Heart left ventricle (tissue), 16 donors: ENCODE data around the gene PLIN4. TPM values are rescaled to one million over a fixed set of nuclear protein-coding genes. Genes with fewer than 3 reads are reported as not detected.

Experiments used
- ATAC-seq, 4 donors: fragments of 200-7000 bp; cut with Tn5 transposase; one replicate each; pipeline ENCODE4 v1.9.1; 2020 to 2022; ENCODE audit warnings: moderate library complexity in 4 of 4, mild to moderate bottlenecking in 3 of 4, moderate number of reproducible peaks in 1 of 4
- DNase-seq, 5 donors: peaks; one replicate each; pipeline ENCODE4 v3.0.0-alpha.2; 2020
- H3K27ac ChIP-seq, 12 donors: fragments of 200-600 bp; sonication (generic) in 4 of 12; one replicate each; pipeline versions ENCODE4 v1.5.0 to v1.8.0; 2016 to 2022; ENCODE audit warnings: mild to moderate bottlenecking in 2 of 12
- H3K27me3 ChIP-seq, 9 donors: fragments of 200-600 bp; sonication (generic) in 2 of 9; one replicate each; pipeline versions ENCODE4 v1.5.1 to v1.8.0; 2016 to 2022; ENCODE audit warnings: mild to moderate bottlenecking in 3 of 9
- H3K36me3 ChIP-seq, 9 donors: fragments of 200-600 bp; sonication (generic) in 2 of 9; one replicate each; pipeline versions ENCODE4 v1.5.0 to v1.8.0; 2018 to 2022; ENCODE audit warnings: mild to moderate bottlenecking in 2 of 9
- H3K4me1 ChIP-seq, 12 donors: fragments of 200-600 bp; sonication (generic) in 4 of 12; one replicate each; pipeline versions ENCODE4 v1.5.0 to v1.8.0; 2016 to 2022; ENCODE audit warnings: mild to moderate bottlenecking in 3 of 12
- H3K4me3 ChIP-seq, 12 donors: fragments of 200-600 bp; sonication (generic) in 4 of 12; one replicate each; pipeline versions ENCODE4 v1.5.0 to v1.8.0; 2017 to 2022; ENCODE audit warnings: mild to moderate bottlenecking in 9 of 12, moderate library complexity in 4 of 12
- H3K9me3 ChIP-seq, 12 donors: fragments of 200-600 bp; sonication (generic) in 4 of 12; one replicate each; pipeline versions ENCODE4 v1.5.0 to v1.8.0; 2016 to 2022; ENCODE audit warnings: mild to moderate bottlenecking in 1 of 12
- CTCF ChIP-seq, 12 donors: fragments of 200-600 bp; sonication (generic) in 4 of 12; IDR thresholded peaks; one replicate each; pipeline versions ENCODE4 v1.5.0 to v1.8.0; 2018 to 2022; ENCODE audit warnings: antibody characterized with exemption in 12 of 12, mild to moderate bottlenecking in 5 of 12
- POLR2A ChIP-seq, 2 donors: fragments of 450-650 bp; IDR thresholded peaks; one replicate each; pipeline ENCODE4 v1.6.1; 2017; ENCODE audit warnings: antibody characterized with exemption in 2 of 2, mild to moderate bottlenecking in 2 of 2, moderate library complexity in 2 of 2
- WGBS, 4 donors: extraction: QIAGEN DNeasy Blood & Tissue Kit in 2 of 4; methylation state at CpG; one replicate each; pipeline versions ENCODE4 v1.1.5 to v1.1.7; 2013 to 2018; 5-methylcytosine and 5-hydroxymethylcytosine counted together
- intact Hi-C, 10 donors: fragments of 100-400 bp; cut with DNase I; formaldehyde crosslinking; loops; one replicate each; pipeline versions ENCODE4 v1.11.1 to v1.14.2; 2022
- polyA plus RNA-seq, 2 donors: library from polyadenylated mRNA; stranded (reverse); fragments of 200-250 nt; gene quantifications; one replicate each; pipeline ENCODE4 v1.2.3, GENCODE V29; 2013
- total RNA-seq, 9 donors: library from RNA; depleted of rRNA in 2 of 9; stranded (reverse); fragments of >200 nt in 2 of 9; fragmentation: NEBNext Ultra II Directional in 3 of 9; extraction: Animal tissue kit (Norgen Biotek cat#: 25700) in 3 of 9; gene quantifications; one replicate each; pipeline versions ENCODE4 v1.1.0 to v1.2.4, GENCODE V29; 2016 to 2023
- donor health status: ischemic (EF 13 %, LVEDD 7.1; RV severe dilation, severe dysfunction).
- donor health status: healthy with polysubstance abuse.
- donor health status: DM: no; HTN: yes; CAD: no.
- donor health status: DM: no; HTN: no; CAD: no.
- donor health status: ischemic (EF 25% LVEDD 6.9; RV normal size, moderate dysfunction).
- donor health status: ischemic (EF 25% LVEDD 5.7; RV mildly dilated, moderate dysfunction).
- donor health status: healthy.
- donor health status: DM: yes; HTN: yes; CAD: no.
- donor health status: ischemic (EF 35%, LVEDD 5.7; RV mildly dilated, moderate dysfunction).
- donor health status: nonischemic (EF 11% LVEDD 7.7; RV severe dilation, severe dysfunction).
- donor health status: DM: yes; HTN: yes; CAD: no.
- donor health status: PGD.
- donor health status: ischemic (EF 29% LVEDD 5.4; RV normal size, mild dysfunction).
- donor health status: nonischemic (EF 23%, LVEDD 6.1; RV moderate dilation, normal function).

Gene PLIN4
- total and polyA plus RNA-seq, 11 donors, result 55.5 to 292 (median 174) TPM

GRCh38 chr19:4457654-4458395 is 60.5 kb downstream of the PLIN4 start, which contains the start of gene UBXN6:
Gene UBXN6, minus strand, starts transcription at chr19:4457794. Its CDS starts 97 bp downstream, at chr19:4457697.
- H3K4me3 ChIP-seq, result peak within 1 kb of the TSS; percentile 53 to 96 (median 70)
- H3K9me3 ChIP-seq, result no peaks in the 10 kb centered on the region
- H3K27me3 ChIP-seq, result no peaks in the 10 kb centered on the region
- H3K27ac ChIP-seq, result peak within 1 kb of the TSS; percentile 30 to 96 (median 89)
- TF ChIP-seq POLR2A (IDR thresholded peaks at IDR 0.05) (no peak), CTCF (IDR thresholded peaks at IDR 0.05) (peak in 2 of 12 donors; percentile 9 to 13)
- peak; percentile 97 to 100 (median 98) for DNase-seq
- ATAC-seq, result peak; percentile 85 to 93 (median 90)
- WGBS, 4 donors, result 9 to 17% (median 13%) methylated on average over 49 to 52 of the region's 52 CpGs
- peaks cover 0 to 22% (median 14%) of the 10 kb centered on the region in 9 donors for H3K36me3 ChIP-seq
- intact Hi-C loops, result loop anchor here in 3 of 10 donors (1.0 to 10.0 kb wide), 4 partner anchors 13 to 509 kb away; partner anchors contain the start of genes SH3GL1 (in 2 of the 3), CHAF1A (in 1 of the 3) and KDM4B (in 1 of the 3)
- H3K4me1 ChIP-seq, result peaks cover 0 to 33% (median 20%) of the 10 kb centered on the region in 12 donors

- H3K4me3 ChIP-seq, result peak overlapping the region; percentile 53 to 96 (median 70)
- peaks cover 0 to 33% (median 20%) of the 10 kb centered on the region in 12 donors for H3K4me1 ChIP-seq
- peaks cover 0 to 30% (median 22%) of the 10 kb centered on the region in 9 donors for H3K36me3 ChIP-seq
- TF ChIP-seq CTCF (IDR thresholded peaks at IDR 0.05), result no peak
- no peak for TF ChIP-seq POLR2A (IDR thresholded peaks at IDR 0.05)
- 1 to 3% (median 2%) methylated on average over 30 to 51 of the region's 53 CpGs for WGBS, 4 donors
- peak overlapping the region; percentile 30 to 96 (median 89) for H3K27ac ChIP-seq
- ATAC-seq, result peak in 3 of 4 donors; percentile 6 to 54 (median 22)
- DNase-seq, result peak in 3 of 5 donors; percentile 56 to 70 (median 59)
- H3K27me3 ChIP-seq, result no peaks in the 10 kb centered on the region
- intact Hi-C loops, result loop anchor here in 3 of 10 donors (1.0 to 10.0 kb wide), 4 partner anchors 14 to 510 kb away; partner anchors contain the start of genes SH3GL1 (in 2 of the 3), CHAF1A (in 1 of the 3) and KDM4B (in 1 of the 3)
- no peaks in the 10 kb centered on the region for H3K9me3 ChIP-seq
Measured at GRCh38 chr19:4456843-4457653, 61.2 kb downstream of the PLIN4 start.

DNA sequence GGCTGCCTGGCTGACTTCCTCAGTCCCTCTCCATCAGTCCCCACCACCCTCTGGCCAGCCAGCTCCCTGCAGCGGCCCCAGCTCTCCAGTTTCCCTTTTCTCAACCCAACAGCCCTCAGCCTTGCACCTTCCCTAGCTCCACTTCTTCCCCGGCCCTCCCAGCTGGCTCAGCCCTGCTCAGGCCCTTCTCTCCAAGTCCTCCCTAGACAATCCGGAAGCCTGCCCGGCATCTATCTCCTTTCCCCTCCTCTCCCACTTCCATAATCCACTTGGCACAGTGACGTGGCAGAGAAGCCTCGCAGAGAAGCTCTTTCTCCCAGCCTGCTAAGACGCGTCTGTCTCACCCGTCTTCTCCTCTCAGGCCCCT is 61.8 kb downstream of the PLIN4 start:
- intact Hi-C loops, result loop anchor here in 2 of 10 donors (2.0 to 10.0 kb wide), 3 partner anchors 52 to 511 kb away; partner anchors contain the start of genes SH3GL1 (in 2 of the 2), CHAF1A (in 1 of the 2) and KDM4B (in 1 of the 2)
- Histone ChIP-seq H3K36me3 (peaks cover 0 to 35% (median 27%) of the 10 kb centered on the region in 9 donors), H3K9me3 (no peaks in the 10 kb centered on the region), H3K27ac (peak overlapping the region in 11 of 12 donors; percentile 30 to 96 (median 89)), H3K4me3 (peak overlapping the region; percentile 53 to 96 (median 70)), H3K27me3 (no peaks in the 10 kb centered on the region), H3K4me1 (peaks cover 0 to 33% (median 20%) of the 10 kb centered on the region in 12 donors)
- WGBS, 4 donors, result 3 to 8% (median 6%) methylated on average over 9 of the region's 9 CpGs
- no peak for TF ChIP-seq POLR2A (IDR thresholded peaks at IDR 0.05)
- TF ChIP-seq CTCF (IDR thresholded peaks at IDR 0.05), result no peak
- peak in 1 of 5 donors; percentile 42 for DNase-seq
- ATAC-seq, result peak in 3 of 4 donors; percentile 4 to 30 (median 13)
